Testis (tissue), 3 donors: ENCODE measurements around the gene GIPC1. TPM values are rescaled to one million over a fixed set of nuclear protein-coding genes. Genes with fewer than 3 reads are reported as not detected.

ENCODE experiments used
- DNase-seq: peaks from one replicate; pipeline ENCODE4 v3.0.0-alpha.2; 2019
- H3K27ac ChIP-seq, 2 donors: fragments of 200-600 bp; sonication (generic); one replicate each; pipeline ENCODE4 v1.5.1; 2019
- H3K27me3 ChIP-seq: fragments of 200-600 bp; sonication (generic); one replicate; pipeline ENCODE4 v1.5.1; 2019
- H3K36me3 ChIP-seq: fragments of 200-600 bp; sonication (generic); one replicate; pipeline ENCODE4 v1.5.1; 2017; ENCODE audit warnings: low read depth; ENCODE audit errors: missing control alignments
- H3K4me1 ChIP-seq: fragments of 200-600 bp; sonication (generic); one replicate; pipeline ENCODE4 v1.5.1; 2019
- H3K4me3 ChIP-seq, 2 donors: fragments of 200-600 bp; sonication (generic); one replicate each; pipeline ENCODE4 v1.5.1; 2017 to 2019
- H3K9me3 ChIP-seq: fragments of 200-600 bp; sonication (generic); one replicate; pipeline ENCODE4 v1.5.1; 2017
- CTCF ChIP-seq, 3 experiments: fragments of 450-650 bp in 2 of 3; fragments of 200-600 bp in 1 of 3; sonication (generic) in 1 of 3; IDR thresholded peaks; one replicate each; pipeline ENCODE4 v1.5.1; 2016 to 2019; ENCODE audit warnings: antibody characterized with exemption in 3 of 3, mild to moderate bottlenecking in 2 of 3, moderate library complexity in 1 of 3
- POLR2A ChIP-seq: fragments of 450-650 bp; IDR thresholded peaks from one replicate; pipeline ENCODE4 v1.6.1; 2017; ENCODE audit warnings: antibody characterized with exemption, mild to moderate bottlenecking, moderate library complexity
- WGBS, 2 donors: methylation state at CpG; one replicate each; pipeline ENCODE4 v1.1.5; 2018; 5-methylcytosine and 5-hydroxymethylcytosine counted together
- intact Hi-C: fragments of 100-400 bp; cut with DNase I; formaldehyde crosslinking; loops from one replicate; pipeline ENCODE4 v1.15.1; 2023; ENCODE audit warnings: low total_unique reads
- polyA plus RNA-seq: library from polyadenylated mRNA; stranded (reverse); fragments of 350-450 nt; fragmentation: Illumina TruSeq; extraction: RNeasy Lipid Tissue Mini Kit (QIAGEN cat#74804); gene quantifications from one replicate; pipeline ENCODE4 v1.2.3, GENCODE V29; 2014; ENCODE audit warnings: low read depth, low replicate concordance; ENCODE audit not compliant: insufficient read depth
- total RNA-seq, 2 donors: library from RNA; depleted of rRNA; stranded (reverse); fragments of >200 nt; gene quantifications; one replicate each; pipeline ENCODE4 v1.2.3, GENCODE V29; 2016

GIPC1 gene
- total and polyA plus RNA-seq, 3 donors from 2014 or later, result 47.8 to 57.5 (median 55.0) TPM

GRCh38 chr19:14471436-14472187 is 24.3 kb downstream of the GIPC1 start:
- Histone ChIP-seq H3K4me1 (peaks cover 6% of the 10 kb centered on the region), H3K9me3 (no peaks in the 10 kb centered on the region), H3K27ac (no peak overlapping the region), H3K27me3 (no peaks in the 10 kb centered on the region), H3K36me3 (no peaks in the 10 kb centered on the region), H3K4me3 (no peak overlapping the region)
- intact Hi-C loops, result loop anchor here (10.0 kb wide), 1 partner anchor 47 kb away; no protein-coding TSS in a partner anchor
- no peak for TF ChIP-seq CTCF (IDR thresholded peaks at IDR 0.05)
- no peak for TF ChIP-seq POLR2A
- no peak for DNase-seq
- 58 to 68% methylated on average over 46 of the region's 46 CpGs for WGBS, 2 donors

- no peak overlapping the region for H3K27ac ChIP-seq
- no peak for DNase-seq
- no peaks in the 10 kb centered on the region for H3K27me3 ChIP-seq
- intact Hi-C loops, result loop anchor here (10.0 kb wide), 1 partner anchor 45 kb away; no protein-coding TSS in a partner anchor
- peaks cover 6% of the 10 kb centered on the region for H3K4me1 ChIP-seq
- H3K36me3 ChIP-seq, result no peaks in the 10 kb centered on the region
- no peak for TF ChIP-seq POLR2A
- TF ChIP-seq CTCF (IDR thresholded peaks at IDR 0.05), result no peak
- H3K4me3 ChIP-seq, result no peak overlapping the region
- no peaks in the 10 kb centered on the region for H3K9me3 ChIP-seq
- 87 to 90% methylated on average over 15 to 31 of the region's 32 CpGs for WGBS, 2 donors
Measured at GRCh38 chr19:14470031-14470876, 25.7 kb downstream of the GIPC1 start.

GRCh38 chr19:14467816-14468215 is 28.1 kb downstream of the GIPC1 start:
- WGBS, 2 donors, result 69 to 86% methylated on average over 9 of the region's 9 CpGs
- intact Hi-C loops, result no loop called here
- Histone ChIP-seq H3K4me3 (no peak overlapping the region), H3K9me3 (no peaks in the 10 kb centered on the region), H3K27me3 (no peaks in the 10 kb centered on the region), H3K4me1 (peaks cover 6% of the 10 kb centered on the region), H3K36me3 (no peaks in the 10 kb centered on the region), H3K27ac (no peak overlapping the region)
- no peak for DNase-seq
- TF ChIP-seq POLR2A, result no peak
- no peak for TF ChIP-seq CTCF (IDR thresholded peaks at IDR 0.05)

- WGBS, 2 donors, result 82 to 83% methylated on average over 11 to 12 of the region's 12 CpGs
- Histone ChIP-seq H3K27me3 (no peaks in the 10 kb centered on the region), H3K9me3 (no peaks in the 10 kb centered on the region), H3K36me3 (no peaks in the 10 kb centered on the region), H3K4me3 (no peak overlapping the region), H3K4me1 (peaks cover 5% of the 10 kb centered on the region), H3K27ac (no peak overlapping the region)
- intact Hi-C loops, result no loop called here
- no peak for DNase-seq
- TF ChIP-seq POLR2A (no peak), CTCF (IDR thresholded peaks at IDR 0.05) (no peak)
Measured at GRCh38 chr19:14467391-14467790, 28.5 kb downstream of the GIPC1 start.
